GM21737 (cell line): Measurements from ENCODE around the gene MMEL1.
"Not testable (repeated sequence)": the region's sequence is repeated elsewhere in the genome, so short reads cannot be mapped to it uniquely, and the experiment has no call there.

Experiments
- ATAC-seq: cut with Tn5 transposase; IDR thresholded peaks from one replicate; pipeline ENCODE4 v1.9.1; 2021; ENCODE audit warnings: mild to moderate bottlenecking, moderate library complexity; ENCODE audit not compliant: unreplicated experiment

Gene MMEL1

DNA sequence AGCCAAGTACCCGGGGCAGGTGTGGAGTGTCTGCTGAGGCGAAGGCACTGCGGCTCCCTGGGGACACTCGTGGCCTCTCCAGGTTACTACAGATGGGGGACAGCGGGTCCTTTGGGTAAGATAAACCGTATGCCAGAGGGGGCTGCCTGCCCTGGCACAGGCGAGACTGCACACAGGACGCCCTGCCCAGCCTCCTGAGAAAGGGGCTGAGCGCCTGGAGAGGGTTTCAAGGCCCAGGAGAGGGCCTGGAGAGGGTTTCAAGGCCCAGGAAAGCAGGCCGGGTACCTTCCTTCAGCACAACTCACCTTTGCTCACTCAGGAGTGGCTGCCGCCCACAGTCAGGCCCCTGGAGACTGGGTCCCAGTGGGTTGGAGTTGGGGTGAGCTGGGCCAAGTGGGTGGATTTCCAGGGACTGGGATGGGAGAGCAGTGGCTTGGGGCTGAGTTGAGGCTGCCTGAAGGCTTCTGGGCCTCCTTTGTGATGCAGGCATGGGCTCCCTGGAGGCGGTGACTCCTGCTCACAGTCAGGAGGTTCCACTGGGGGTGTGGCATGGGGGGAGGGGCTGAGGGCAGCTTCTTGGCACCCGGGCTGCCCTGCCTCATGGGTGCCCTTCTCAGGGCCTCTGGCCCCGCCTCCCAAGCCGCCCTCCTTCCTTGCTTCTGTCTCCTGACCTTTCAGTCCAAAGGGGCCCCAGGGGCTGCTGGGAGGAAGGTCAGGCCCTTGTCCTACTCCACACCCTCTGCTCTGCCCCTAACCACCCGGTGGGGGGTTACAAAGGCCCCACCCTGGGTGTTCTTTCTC, at the start of gene MMEL1:
Gene MMEL1 (minus strand): TSS at position 456 of the 801 bp plus-strand sequence. CDS start 3,532 bp downstream, outside the sequence.
- ATAC-seq, result no peak

- not testable (repeated sequence) for ATAC-seq
Measured at GRCh38 chr1:2676726-2677125, 43.9 kb upstream of the MMEL1 start.

- not testable (repeated sequence) for ATAC-seq
Measured at GRCh38 chr1:2671656-2672055, 38.8 kb upstream of the MMEL1 start.

DNA sequence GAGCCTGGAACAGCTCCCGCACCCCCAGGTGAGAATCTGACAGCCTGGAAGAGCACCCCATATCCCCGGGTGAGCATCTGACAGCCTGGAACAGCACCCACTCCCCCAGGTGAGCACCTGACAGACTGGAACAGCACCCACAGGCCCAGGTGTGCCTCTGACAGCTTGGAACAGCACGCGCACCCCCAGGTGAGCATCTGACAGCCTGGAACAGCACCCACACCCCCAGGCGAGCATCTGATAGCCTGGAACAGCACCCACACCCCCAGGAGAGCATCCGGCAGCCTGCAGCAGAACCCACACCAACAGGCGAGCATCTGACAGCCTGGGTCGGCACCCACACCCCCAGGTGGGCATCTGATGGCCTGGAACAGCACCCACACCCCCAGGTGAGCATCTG, 27.0 kb upstream of the MMEL1 start:
- not testable (repeated sequence) for ATAC-seq

GRCh38 chr1:2657909-2658308, 25.1 kb upstream of the MMEL1 start:
- not testable (repeated sequence) for ATAC-seq

- not testable (repeated sequence) for ATAC-seq
Measured at GRCh38 chr1:2657124-2657523, 24.3 kb upstream of the MMEL1 start.

GRCh38 chr1:2655598-2656434, 23.0 kb upstream of the MMEL1 start:
- not testable (repeated sequence) for ATAC-seq

DNA sequence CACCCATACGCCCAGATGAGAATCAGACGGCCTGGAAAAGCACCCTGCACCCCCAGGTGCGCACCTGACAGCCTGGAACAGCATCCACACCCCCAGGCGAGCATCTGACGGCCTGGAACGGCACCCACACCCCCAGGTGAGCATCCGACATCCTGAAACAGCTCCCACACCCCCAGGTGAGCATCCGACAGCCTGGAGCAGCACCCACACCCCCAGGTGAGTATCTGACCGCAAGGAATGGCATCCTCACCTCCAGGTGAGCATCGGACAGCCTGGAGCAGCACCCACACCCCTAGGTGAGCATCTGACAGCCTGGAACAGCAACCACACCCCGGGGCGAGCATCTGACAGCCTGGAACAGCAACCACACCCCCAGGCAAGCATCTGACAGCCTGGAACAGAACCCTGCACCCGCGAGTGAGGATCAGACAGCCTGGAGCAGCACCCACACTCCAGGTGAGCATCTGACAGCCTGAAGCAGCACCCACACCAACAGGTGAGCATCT, 21.7 kb upstream of the MMEL1 start:
- ATAC-seq, result not testable (repeated sequence)

DNA sequence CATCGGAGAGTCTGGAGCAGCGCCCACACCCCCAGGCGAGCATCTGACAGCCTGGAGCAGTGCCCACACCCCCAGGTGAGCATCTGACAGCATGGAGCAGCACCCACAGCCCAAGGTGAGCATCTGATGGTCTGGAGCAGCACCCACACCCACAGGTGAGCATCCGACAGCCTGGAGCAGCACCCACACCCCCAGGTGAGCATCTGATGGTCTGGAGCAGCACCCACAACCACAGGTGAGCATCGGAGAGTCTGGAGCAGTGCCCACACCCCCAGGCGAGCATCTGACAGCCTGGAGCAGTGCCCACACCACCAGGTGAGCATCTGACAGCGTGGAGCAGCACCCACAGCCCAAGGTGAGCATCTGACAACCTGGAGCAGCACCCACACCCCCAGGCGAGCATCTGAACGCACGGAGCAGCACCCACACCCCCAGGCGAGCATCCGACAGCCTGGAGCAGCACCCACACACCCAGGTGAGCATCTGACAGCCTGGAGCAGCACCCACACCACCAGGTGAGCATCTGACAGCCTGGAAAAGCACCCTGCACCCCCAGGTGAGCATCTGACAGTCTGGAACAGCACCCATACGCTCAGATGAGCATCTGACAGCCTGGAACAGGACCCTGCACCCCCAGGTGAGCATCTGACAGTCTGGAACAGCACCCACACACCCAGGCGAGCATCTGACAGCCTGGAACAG, 21.1 kb upstream of the MMEL1 start:
- ATAC-seq, result not testable (repeated sequence)

GRCh38 chr1:2652926-2653571, 20.2 kb upstream of the MMEL1 start:
- not testable (repeated sequence) for ATAC-seq

- not testable (repeated sequence) for ATAC-seq
Measured at GRCh38 chr1:2652152-2652925, 19.5 kb upstream of the MMEL1 start.

DNA sequence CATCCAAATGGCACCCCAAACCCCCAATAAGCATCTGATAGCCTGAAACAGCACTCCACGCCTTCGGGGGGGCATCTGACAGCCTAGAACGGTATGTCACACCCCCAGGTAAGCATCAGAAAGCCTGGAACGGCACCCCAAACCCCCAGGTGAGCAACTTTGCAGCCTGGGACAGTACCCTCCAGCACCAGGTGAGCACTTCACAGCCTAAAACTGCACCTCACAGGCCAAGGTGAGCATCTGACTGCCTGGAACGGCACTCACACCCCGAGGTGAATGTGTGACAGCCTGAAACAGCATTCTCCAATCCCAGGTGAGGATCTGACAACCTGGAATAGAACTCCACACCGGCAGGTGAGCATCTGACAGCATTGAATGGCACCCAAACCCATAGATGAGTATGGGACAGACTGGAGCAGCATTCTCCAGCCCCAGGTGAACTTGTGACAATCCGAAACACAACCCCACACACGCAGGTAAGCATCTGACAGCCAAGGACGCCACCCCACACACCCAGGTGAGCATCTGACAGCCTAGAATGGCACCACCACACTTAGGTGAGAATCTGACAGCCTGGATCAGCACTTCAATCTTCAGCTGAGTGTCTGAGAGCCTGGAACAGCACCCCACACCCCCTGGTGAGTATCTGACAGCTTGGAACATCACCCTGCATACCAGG, 18.3 kb upstream of the MMEL1 start:
- no peak for ATAC-seq

- ATAC-seq, result no peak
Measured at GRCh38 chr1:2646837-2647236, 14.0 kb upstream of the MMEL1 start.

GRCh38 chr1:2645776-2646175, 13.0 kb upstream of the MMEL1 start:
- no peak for ATAC-seq

DNA sequence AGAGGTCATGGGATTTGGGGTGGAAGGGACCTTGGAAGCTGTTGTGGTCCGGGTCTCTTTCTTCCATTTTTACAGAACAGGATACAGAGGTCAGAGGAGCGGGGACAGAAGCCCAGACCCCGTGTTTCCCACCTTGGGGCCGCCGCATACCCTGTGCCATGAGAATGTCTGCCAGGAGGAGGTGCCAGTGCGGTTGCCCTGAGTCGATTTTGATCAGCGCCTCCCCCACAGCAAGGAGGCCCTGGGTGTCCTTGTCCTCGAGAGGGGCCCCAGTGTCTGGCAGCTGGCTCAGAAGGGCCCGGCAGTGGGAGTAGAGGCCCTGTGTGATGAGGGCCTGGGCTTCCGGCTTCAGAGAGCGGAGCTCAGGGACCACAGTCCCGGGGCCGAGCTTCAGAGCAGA, 12.3 kb upstream of the MMEL1 start:
- ATAC-seq, result no peak

- ATAC-seq, result no peak
Measured at GRCh38 chr1:2644591-2645101, 11.8 kb upstream of the MMEL1 start.

DNA sequence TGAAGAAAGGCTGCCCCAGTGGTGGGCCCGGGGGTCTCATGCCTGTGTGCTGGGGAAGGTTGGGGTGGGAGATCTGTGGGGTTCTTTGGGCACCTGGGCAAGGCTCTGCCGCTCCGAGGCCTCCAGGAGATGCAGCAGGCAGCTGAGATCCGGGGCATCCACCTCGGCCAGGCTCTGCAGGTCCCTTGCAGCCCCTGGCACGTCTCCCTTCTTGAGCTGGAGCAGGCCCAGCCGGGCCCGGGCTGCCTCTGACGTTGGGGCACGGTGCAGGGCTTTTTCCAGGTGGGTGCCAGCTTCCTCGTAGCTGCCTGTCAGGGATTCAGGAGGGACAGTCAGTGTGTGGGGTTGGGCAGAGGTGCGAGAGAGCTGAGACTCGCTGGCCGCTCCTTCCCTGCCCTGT, 11.4 kb upstream of the MMEL1 start:
- ATAC-seq, result no peak

DNA sequence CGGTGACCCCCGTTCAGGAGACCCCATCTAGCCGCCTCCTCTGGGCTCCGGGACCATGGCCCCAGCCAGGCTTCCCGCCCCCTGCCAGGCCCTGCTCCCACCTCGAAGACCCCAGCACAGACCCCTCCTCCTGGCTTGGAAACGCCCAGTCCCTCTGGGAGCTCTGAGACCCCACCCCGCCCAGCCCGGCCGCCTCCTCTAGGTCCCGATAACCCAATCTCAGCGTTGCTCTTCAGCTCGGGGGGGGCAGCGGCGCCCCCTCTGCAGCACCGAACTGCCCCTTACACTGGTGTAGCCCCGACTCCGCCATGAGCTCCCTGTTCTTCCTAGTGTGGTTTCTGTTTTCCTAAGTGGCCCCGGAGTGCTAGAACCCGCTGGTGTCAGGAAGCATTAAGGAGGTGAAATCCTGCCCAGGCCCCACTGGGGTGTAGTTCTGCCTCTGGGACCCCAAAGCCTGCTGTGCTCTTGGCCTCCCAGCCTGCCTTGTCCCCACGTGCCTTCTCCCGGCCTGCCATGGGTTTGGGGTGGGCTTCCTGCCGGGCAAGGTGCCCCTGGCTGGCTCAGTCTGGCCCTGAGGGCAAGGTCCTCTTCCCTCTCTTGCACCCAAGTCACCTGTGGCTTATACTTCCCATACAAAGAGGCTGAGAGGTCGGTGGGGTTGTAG, 10.7 kb upstream of the MMEL1 start:
- no peak for ATAC-seq
